ENCODE results near the gene LSAMP. TPM values are rescaled to one million over a fixed set of nuclear protein-coding genes. Genes with fewer than 3 reads are reported as not detected.

LSAMP gene
- total and polyA plus RNA-seq, 2 donors (not counting 3 experiments of a cell fraction or from before 2014, with no cell fraction given) = not detected

GRCh38 chr3:116367761-116368395 is 77.4 kb downstream of the LSAMP start:
- H3K27ac ChIP-seq (ENCODE audit: insufficient read depth, low read depth, low read length) = no peak overlapping the region
- H3K4me3 ChIP-seq (replicated peaks in 1 of 3; ENCODE audit: insufficient read depth in 1 of 3, low read depth in 1 of 3, low read length in 3 of 3) = no peak overlapping the region
- dilution Hi-C loops (cut with MboI; ENCODE audit: extremely low pct_ligation_motif_present, low sequenced_read_pairs) (no loop called here), intact Hi-C loops (cut with micrococcal nuclease) (no loop called here)
- ChIA-PET CTCF (no interaction called here), POLR2A (no interaction called here)
- no peaks in the 10 kb centered on the region for H3K79me2 ChIP-seq (ENCODE audit: control insufficient read depth, insufficient read depth, low read length)
- H3K9me1 ChIP-seq (replicated peaks; ENCODE audit: control insufficient read depth, extremely low read depth, insufficient read depth, low read length) = no peaks in the 10 kb centered on the region
- H3K9ac ChIP-seq (replicated peaks; ENCODE audit: extremely low read depth, insufficient read depth, low read length) = no peak overlapping the region
- H2AFZ ChIP-seq (ENCODE audit: low read depth, low read length) = no peak overlapping the region
- H4K20me1 ChIP-seq (replicated peaks; ENCODE audit: control insufficient read depth, extremely low read depth, insufficient read depth, low read length) = no peaks in the 10 kb centered on the region
- no peak for FAIRE-seq
- no TSS peak for BruUV-seq (replicated peaks)
- DNase-seq (ENCODE audit: low read depth, low spot score) = no peak
- no peaks in the 10 kb centered on the region for H3K4me1 ChIP-seq (ENCODE audit: control insufficient read depth, extremely low read depth, insufficient read depth, low read length)
- no peaks in the 10 kb centered on the region for H3K9me3 ChIP-seq (replicated peaks; ENCODE audit: control insufficient read depth, insufficient read depth, low read length)
- H3K36me3 ChIP-seq (ENCODE audit: control insufficient read depth in 2 of 2, extremely low read depth in 1 of 2, insufficient read depth in 2 of 2, low read length in 2 of 2) = no peaks in the 10 kb centered on the region
- H3K27me3 ChIP-seq (ENCODE audit: control insufficient read depth in 2 of 2, insufficient read depth in 2 of 2, low read length in 2 of 2) = no peaks in the 10 kb centered on the region
- no peak overlapping the region for H3K4me2 ChIP-seq (ENCODE audit: insufficient read depth, low read length)
- TF ChIP-seq CTCF (IDR thresholded peaks at IDR 0.05; ENCODE audit: extremely low read depth in 1 of 2, insufficient read depth in 1 of 2, low read depth in 1 of 2, low read length in 2 of 2) = no peak
- no peak for TF ChIP-seq FOS (IDR thresholded peaks at IDR 0.05; ENCODE audit: borderline replicate concordance, insufficient read depth, low read length)
- TF ChIP-seq MYC (IDR thresholded peaks at IDR 0.05; ENCODE audit: low read depth, low read length) = no peak
- no peak for TF ChIP-seq POLR2A (IDR thresholded peaks at IDR 0.05; ENCODE audit: low read depth, low read length)
- TF ChIP-seq MAX (IDR thresholded peaks at IDR 0.05; ENCODE audit: insufficient read depth, insufficient read length) = no peak
- no peak for TF ChIP-seq GATA2 (IDR thresholded peaks at IDR 0.05; ENCODE audit: insufficient read depth, insufficient read length, low read depth, low read length)
- TF ChIP-seq JUN (IDR thresholded peaks at IDR 0.05; ENCODE audit: borderline replicate concordance, insufficient read depth, insufficient read length, low read depth) = no peak
- no peak for TF ChIP-seq POLR2AphosphoS5 (IDR thresholded peaks at IDR 0.05; ENCODE audit: insufficient read depth, low read depth, low read length)
- no peak for TF ChIP-seq EZH2 (IDR thresholded peaks at IDR 0.05; ENCODE audit: borderline replicate concordance, low read depth, low read length, severe bottlenecking)
